SU-DHL-6 (cell line): Measurements from ENCODE around the gene RIN1.

Experiments
- EZH2phosphoT487 ChIP-seq: fragments of 200-600 bp; sonication (generic), shearing (Covaris generic); conservative IDR thresholded peaks from 2 replicates; pipeline ENCODE4 v1.6.1; 2018; ENCODE audit warnings: mild to moderate bottlenecking, antibody characterized with exemption, low read length, moderate library complexity, mixed read lengths
- TF ChIP-seq, protein P1 (sequence below): fragments of 200-600 bp; sonication (generic); IDR thresholded peaks from one replicate; pipeline ENCODE4 v1.5.1; 2017; ENCODE audit warnings: antibody characterized with exemption, mild to moderate bottlenecking, low read length, moderate library complexity; ENCODE audit not compliant: insufficient read depth, poor library complexity, severe bottlenecking

DNA sequence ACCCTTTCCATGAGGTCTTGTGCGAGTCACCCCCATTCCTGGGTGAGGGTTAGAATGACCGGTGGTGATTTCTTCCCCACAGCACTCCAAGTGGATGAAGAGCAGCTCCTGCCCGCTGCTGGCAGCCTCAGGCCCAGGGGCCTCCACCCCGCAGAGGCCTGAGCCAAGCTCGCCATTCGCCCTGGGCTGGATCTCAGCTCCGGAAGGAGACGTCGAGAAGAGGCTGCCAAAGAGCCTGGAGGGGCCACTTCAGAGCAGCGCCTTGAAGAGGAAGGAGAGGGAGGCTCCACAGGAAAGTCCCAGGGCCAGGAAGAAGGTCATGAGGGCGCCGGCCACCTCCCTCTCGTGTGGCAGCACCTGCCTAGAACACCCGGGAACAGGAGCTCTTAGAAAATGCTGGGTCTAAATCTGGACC is 27.0 kb upstream of the RIN1 start:
- no peak for TF ChIP-seq EZH2phosphoT487
- TF ChIP-seq, protein P1, sequence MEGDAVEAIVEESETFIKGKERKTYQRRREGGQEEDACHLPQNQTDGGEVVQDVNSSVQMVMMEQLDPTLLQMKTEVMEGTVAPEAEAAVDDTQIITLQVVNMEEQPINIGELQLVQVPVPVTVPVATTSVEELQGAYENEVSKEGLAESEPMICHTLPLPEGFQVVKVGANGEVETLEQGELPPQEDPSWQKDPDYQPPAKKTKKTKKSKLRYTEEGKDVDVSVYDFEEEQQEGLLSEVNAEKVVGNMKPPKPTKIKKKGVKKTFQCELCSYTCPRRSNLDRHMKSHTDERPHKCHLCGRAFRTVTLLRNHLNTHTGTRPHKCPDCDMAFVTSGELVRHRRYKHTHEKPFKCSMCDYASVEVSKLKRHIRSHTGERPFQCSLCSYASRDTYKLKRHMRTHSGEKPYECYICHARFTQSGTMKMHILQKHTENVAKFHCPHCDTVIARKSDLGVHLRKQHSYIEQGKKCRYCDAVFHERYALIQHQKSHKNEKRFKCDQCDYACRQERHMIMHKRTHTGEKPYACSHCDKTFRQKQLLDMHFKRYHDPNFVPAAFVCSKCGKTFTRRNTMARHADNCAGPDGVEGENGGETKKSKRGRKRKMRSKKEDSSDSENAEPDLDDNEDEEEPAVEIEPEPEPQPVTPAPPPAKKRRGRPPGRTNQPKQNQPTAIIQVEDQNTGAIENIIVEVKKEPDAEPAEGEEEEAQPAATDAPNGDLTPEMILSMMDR, result no peak
